HEK293T (cell line): Measurements from ENCODE around the gene ID2.

Experiments used
- CTCF ChIA-PET: fragments of 350-600 bp; formaldehyde crosslinking; extraction: SDS; loops from one replicate; lab custom pipeline; 2021; ENCODE audit warnings: antibody characterized with exemption, inconsistent platforms; lab: Yijun Ruan, JAX
- POLR2A ChIA-PET: fragments of 350-600 bp; formaldehyde crosslinking; extraction: SDS; loops from one replicate; lab custom pipeline; 2020; ENCODE audit warnings: antibody characterized with exemption, inconsistent platforms; lab: Yijun Ruan, JAX
- DNase-seq: peaks from one replicate; pipeline ENCODE4 v3.0.0; 2012; ENCODE audit warnings: mixed read lengths; ENCODE audit errors: extremely low spot score
- ARNT ChIP-seq: fragments of 450-650 bp; IDR thresholded peaks from 2 replicates; pipeline ENCODE4 v1.6.1; 2017; ENCODE audit warnings: mild to moderate bottlenecking
- BHLHE40 ChIP-seq: fragments of 450-650 bp; IDR thresholded peaks from 2 replicates; pipeline ENCODE4 v1.6.1; 2016; ENCODE audit warnings: mild to moderate bottlenecking, moderate library complexity, borderline replicate concordance
- CTBP1 ChIP-seq: fragments of 450-650 bp; IDR thresholded peaks from 2 replicates; pipeline ENCODE4 v1.6.1; 2016; ENCODE audit warnings: borderline replicate concordance
- ELF4 ChIP-seq: fragments of 450-650 bp; IDR thresholded peaks from 2 replicates; pipeline ENCODE4 v1.6.1; 2017; ENCODE audit warnings: antibody characterized with exemption
- FOXA1 ChIP-seq: fragments of 450-650 bp; IDR thresholded peaks from 2 replicates; pipeline ENCODE4 v1.6.1; 2016; ENCODE audit warnings: mild to moderate bottlenecking
- FOXK2 ChIP-seq: fragments of 450-650 bp; IDR thresholded peaks from 2 replicates; pipeline ENCODE4 v1.6.1; 2016; ENCODE audit warnings: mild to moderate bottlenecking
- FOXM1 ChIP-seq: fragments of 450-650 bp; IDR thresholded peaks from 2 replicates; pipeline ENCODE4 v1.6.1; 2017; ENCODE audit warnings: mild to moderate bottlenecking, borderline replicate concordance
- HDGF ChIP-seq: fragments of 450-650 bp; IDR thresholded peaks from 2 replicates; pipeline ENCODE4 v1.6.1; 2017; ENCODE audit warnings: antibody characterized with exemption, borderline replicate concordance
- L3MBTL2 ChIP-seq: fragments of 450-650 bp; conservative IDR thresholded peaks from 2 replicates; pipeline ENCODE4 v1.6.1; 2016; ENCODE audit warnings: mild to moderate bottlenecking
- LEF1 ChIP-seq: fragments of 450-650 bp; IDR thresholded peaks from 2 replicates; pipeline ENCODE4 v1.6.1; 2017; ENCODE audit warnings: mild to moderate bottlenecking, borderline replicate concordance
- NFRKB ChIP-seq: fragments of 450-650 bp; IDR thresholded peaks from 2 replicates; pipeline ENCODE4 v1.6.1; 2016; ENCODE audit warnings: mild to moderate bottlenecking, moderate library complexity
- SP1 ChIP-seq: fragments of 450-650 bp; IDR thresholded peaks from 2 replicates; pipeline ENCODE4 v1.6.1; 2017
- SUZ12 ChIP-seq: fragments of 450-650 bp; IDR thresholded peaks from 2 replicates; pipeline ENCODE4 v1.6.1; 2016; ENCODE audit warnings: mild to moderate bottlenecking
- TARDBP ChIP-seq: fragments of 450-650 bp; IDR thresholded peaks from 2 replicates; pipeline ENCODE4 v1.6.1; 2016
- ZNF384 ChIP-seq: fragments of 450-650 bp; IDR thresholded peaks from 2 replicates; pipeline ENCODE4 v1.6.1; 2016
- TF ChIP-seq, protein P1 (sequence below): fragments of 450-650 bp; IDR thresholded peaks from 2 replicates; pipeline ENCODE4 v1.6.1; 2016

The ID2 gene

DNA sequence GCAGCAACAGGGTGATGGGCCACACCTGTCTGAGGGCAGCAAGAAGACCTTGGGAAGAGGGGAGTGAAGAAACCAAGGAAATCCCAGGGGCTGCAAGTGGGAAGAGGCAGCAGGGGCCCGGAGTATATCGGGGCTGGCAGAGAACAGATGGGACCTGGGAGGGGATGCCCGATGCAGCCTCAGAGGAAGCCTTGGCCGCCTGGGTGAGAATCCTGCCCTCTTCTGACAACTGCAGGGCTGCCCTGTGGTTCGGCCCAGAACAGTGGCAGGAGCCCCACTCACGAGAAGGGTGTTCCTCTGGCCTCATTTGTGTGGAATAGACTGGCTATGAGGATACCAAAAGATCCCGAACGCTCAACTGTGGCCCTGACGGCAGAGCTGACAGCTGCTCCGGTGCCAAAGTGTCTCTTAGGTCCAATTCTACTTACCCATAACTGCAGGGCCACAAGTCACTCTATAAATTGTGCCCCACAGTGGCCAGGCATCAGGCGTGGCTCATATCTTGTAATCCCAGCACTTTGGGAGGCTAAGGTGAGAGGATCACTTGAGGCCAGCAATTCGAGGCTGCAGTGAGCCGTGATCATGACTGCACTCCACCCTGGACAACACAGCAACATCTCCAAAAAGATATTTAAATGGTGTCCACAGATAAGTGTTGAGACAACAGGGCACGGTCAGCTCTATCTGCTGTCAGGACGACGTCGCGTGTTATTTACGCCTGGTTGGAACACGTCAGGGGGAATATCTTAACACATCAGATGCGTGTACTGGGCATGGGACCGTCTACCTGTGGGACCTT is 23.6 kb upstream of the ID2 start:
- TF ChIP-seq HDGF: no peak
- TF ChIP-seq ELF4: no peak
- TF ChIP-seq FOXK2: no peak
- TF ChIP-seq FOXA1: no peak
- no peak for TF ChIP-seq L3MBTL2
- no peak for TF ChIP-seq LEF1
- no peak for TF ChIP-seq TARDBP
- no peak for TF ChIP-seq ZNF384
- no peak for TF ChIP-seq SP1
- TF ChIP-seq, protein P1, sequence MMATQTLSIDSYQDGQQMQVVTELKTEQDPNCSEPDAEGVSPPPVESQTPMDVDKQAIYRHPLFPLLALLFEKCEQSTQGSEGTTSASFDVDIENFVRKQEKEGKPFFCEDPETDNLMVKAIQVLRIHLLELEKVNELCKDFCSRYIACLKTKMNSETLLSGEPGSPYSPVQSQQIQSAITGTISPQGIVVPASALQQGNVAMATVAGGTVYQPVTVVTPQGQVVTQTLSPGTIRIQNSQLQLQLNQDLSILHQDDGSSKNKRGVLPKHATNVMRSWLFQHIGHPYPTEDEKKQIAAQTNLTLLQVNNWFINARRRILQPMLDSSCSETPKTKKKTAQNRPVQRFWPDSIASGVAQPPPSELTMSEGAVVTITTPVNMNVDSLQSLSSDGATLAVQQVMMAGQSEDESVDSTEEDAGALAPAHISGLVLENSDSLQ: no peak
- TF ChIP-seq BHLHE40: no peak
- TF ChIP-seq FOXM1: no peak
- TF ChIP-seq CTBP1: no peak
- ChIA-PET POLR2A (interaction anchor here (1.7 kb wide), 1 partner anchor 23 kb away, joined by 8 read pairs; the partner anchor contains the start of gene ID2), CTCF (no interaction called here)
- no peak for DNase-seq

DNA sequence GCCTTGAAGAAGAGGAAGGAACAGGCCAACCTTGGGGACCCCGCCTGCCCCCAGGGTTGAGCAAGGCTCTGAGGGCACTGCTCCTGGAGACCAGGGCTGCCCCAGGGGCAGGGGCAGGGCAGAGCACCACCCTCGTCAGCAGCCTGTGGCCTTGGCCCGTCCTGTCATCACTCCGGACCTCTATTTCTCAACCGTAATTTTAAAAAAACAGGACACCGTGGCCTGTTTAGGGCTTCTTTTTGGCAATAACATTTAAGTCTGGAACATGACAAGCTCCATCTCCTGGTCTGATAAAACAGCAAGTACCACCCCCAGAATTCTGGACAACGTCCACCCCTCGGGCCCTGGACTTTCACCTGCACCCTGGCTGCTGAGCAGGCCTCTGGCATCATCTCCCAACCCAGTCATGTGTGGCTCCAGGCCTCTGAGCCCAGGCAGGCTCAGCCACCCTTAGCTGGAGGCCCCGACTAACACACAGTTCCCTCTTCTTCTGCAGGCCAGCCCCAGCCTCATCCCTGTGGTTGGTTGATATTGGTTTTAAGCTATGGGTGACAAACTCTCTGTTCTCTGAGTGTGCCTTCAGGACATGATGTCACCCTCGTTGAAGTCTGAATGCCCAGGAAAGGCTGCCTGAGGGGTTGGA is 22.6 kb upstream of the ID2 start:
- ChIA-PET CTCF (no interaction called here), POLR2A (interaction anchor here (1.7 kb wide), 1 partner anchor 22 kb away, joined by 8 read pairs; the partner anchor contains the start of gene ID2)
- TF ChIP-seq TARDBP (no peak), SUZ12 (no peak), ELF4 (no peak), FOXM1 (no peak), L3MBTL2 (no peak), FOXA1 (no peak), LEF1 (no peak), FOXK2 (no peak), NFRKB (no peak), SP1 (no peak), CTBP1 (no peak), ARNT (no peak), BHLHE40 (no peak), ZNF384 (no peak), HDGF (no peak)
- TF ChIP-seq, protein P1: no peak
- no peak for DNase-seq

GRCh38 chr2:8659735-8660492 is 21.9 kb upstream of the ID2 start:
- ChIA-PET POLR2A (interaction anchor here (1.7 kb wide), 1 partner anchor 22 kb away, joined by 8 read pairs; the partner anchor contains the start of gene ID2), CTCF (no interaction called here)
- DNase-seq: no peak
- TF ChIP-seq FOXM1 (no peak), SP1 (no peak), L3MBTL2 (no peak), ZNF384 (no peak), CTBP1 (no peak), NFRKB (no peak), SUZ12 (no peak), BHLHE40 (no peak), TARDBP (no peak), ELF4 (no peak), FOXA1 (no peak), FOXK2 (no peak), ARNT (no peak), HDGF (no peak), LEF1 (no peak)
- TF ChIP-seq, protein P1: no peak

GRCh38 chr2:8661235-8661634 is 20.6 kb upstream of the ID2 start:
- DNase-seq: no peak
- TF ChIP-seq FOXM1: no peak
- POLR2A ChIA-PET: no interaction called here
- CTCF ChIA-PET: no interaction called here

DNA sequence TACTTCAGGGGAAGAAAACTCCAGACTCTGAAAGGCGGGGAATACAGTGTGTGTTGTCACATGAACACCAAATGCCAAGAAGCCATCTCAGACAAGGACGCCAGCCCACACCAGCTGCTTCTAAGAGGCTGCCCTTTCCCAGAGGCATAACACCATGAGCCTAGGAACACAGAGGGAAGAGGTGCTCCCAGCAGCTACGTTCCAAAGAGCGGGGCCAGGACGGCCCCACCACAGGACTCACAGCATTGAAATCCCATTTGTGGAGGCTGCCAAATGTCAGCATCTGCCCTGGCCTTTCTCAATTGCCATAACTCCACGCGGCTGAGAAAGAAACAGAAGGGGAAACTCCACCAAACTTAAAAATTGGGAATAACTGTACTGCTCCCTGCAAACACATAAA is 20.1 kb upstream of the ID2 start:
- no peak for DNase-seq
- POLR2A ChIA-PET: interaction anchor here (1.1 kb wide), 1 partner anchor 16 kb away, joined by 5 read pairs; no protein-coding TSS in a partner anchor
- TF ChIP-seq ELF4: no peak
- no peak for TF ChIP-seq FOXM1
- no peak for TF ChIP-seq L3MBTL2
- no peak for TF ChIP-seq BHLHE40
- TF ChIP-seq ZNF384: no peak
- no peak for TF ChIP-seq LEF1
- no peak for TF ChIP-seq FOXK2
- no peak for TF ChIP-seq SP1
- no peak for TF ChIP-seq FOXA1
- TF ChIP-seq SUZ12: no peak
- TF ChIP-seq HDGF: no peak
- no peak for TF ChIP-seq TARDBP
- no peak for TF ChIP-seq ARNT
- CTCF ChIA-PET: no interaction called here
